Stimulated activated CD4-positive, alpha-beta T cell treated with anti-CD3 and anti-CD28 coated beads, Interleukin-15, amount 100 ng/mL, for 24 hours (primary cell): ENCODE data around the gene MRPL24.
A peak's percentile ranks its signal among the peaks of the same experiment; 100 is the strongest.

ENCODE experiments used
- DNase-seq: peaks from one replicate; pipeline ENCODE4 v3.0.0-alpha.2; 2020

MRPL24 gene

DNA sequence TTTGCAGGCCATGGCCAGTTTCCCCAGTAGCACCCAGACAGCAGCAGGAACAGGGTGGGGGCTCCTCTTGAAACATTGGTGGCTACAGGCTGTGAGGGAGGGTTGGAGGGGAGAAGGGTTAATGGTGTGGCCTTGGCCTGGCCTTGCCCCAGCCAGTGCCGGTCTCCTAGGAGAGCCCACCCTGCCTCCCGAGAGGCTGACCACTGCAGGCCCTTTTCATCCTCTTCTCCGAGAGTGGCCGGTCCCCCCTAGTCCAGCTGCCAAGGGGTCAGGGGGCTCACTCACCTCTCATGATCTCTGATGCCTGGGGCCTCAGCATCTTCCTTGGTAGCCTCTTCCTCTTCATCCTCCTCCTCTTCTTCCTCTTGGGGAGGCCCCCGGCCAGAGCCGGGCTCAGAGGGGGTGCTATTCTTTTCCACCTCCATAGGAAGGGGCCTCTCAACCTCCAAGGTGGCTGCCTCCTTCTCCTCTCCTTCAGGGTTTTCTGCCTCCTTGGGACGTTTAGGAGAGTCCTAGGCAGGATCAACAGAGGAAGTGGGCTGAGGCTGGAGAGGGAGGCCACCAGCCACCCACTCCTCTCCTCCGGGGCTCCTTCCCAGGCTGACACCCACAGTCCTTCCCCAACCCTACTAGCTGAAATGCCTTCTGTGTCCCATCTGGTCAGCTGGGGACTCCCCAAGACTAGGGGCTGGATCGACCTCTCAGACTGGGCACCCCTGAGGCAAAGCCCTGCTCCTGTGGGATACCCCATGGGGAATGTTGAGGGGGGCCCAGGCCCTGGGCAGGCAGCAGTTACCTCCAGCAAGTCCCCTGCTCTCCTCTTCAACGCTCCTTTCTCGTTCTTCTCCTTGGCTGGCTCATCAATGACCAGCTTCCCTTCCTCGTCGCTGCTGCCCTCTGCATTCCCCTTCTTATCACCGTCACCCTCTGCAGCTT lies 2.7 kb upstream of the MRPL24 start:
- no peak for DNase-seq

DNA sequence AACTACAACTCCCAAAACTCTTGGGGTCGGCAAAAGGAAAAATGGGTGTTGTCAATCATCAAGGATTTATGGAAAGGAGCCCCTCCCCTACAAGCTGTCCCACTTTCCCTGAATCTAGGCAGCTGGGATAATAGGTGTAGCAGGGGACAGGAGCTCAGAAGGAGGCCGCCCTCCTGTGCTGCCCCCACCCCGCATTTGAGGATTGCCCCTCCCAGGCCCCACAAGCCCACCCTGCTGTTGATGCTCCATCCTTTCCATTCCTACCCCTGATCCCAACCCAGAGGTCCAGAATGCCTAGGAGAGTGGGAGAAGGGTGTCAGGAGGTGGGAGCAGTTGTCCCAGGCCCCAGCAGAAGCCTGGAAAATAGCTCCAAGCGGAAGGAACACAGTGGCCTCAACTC lies 1.9 kb upstream of the MRPL24 start:
- no peak for DNase-seq

DNA sequence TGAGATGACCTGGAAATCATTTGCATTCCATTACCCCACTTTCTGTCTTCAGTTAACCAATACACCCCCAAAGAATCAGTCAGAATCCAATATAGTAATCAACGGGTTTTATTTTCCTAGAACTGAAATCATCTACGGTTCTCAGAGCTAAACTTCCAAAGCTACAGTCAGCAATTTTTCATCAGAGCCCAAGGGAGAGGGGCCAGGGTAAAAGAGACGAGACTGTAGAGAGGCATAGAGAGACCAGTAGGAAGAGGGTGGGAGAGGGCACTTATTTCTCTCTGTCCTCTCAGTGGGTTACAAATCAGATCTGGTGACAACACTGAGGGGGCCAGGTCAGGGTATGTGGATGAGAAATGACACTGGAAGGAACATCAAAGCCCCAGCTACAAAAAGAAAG lies 1.1 kb upstream of the MRPL24 start:
- DNase-seq, result no peak

DNA sequence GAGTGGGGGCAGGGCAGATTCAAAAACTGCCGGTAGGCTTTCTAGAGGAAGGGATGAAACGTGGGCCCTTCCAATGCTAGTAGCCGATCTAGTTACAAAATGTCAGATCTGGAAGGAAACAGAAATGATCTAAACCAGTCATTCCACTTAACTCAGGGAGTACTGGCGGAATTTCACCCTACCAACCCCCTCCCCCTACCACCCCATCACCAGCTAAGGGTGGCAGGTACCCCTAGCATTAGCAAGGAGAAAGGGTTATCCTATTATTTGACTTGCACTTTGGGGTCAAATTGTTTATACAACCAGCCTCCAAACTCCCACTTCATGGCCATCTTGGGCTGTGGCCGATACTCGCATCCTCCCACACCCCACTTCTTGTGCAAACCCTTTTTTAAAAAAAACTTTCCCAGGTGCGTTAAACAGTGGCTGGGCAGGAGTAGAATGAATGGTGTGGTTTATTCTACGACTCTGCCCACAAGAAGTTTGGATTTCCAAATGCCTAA lies 644 bp upstream of the MRPL24 start:
- DNase-seq, result no peak

DNA sequence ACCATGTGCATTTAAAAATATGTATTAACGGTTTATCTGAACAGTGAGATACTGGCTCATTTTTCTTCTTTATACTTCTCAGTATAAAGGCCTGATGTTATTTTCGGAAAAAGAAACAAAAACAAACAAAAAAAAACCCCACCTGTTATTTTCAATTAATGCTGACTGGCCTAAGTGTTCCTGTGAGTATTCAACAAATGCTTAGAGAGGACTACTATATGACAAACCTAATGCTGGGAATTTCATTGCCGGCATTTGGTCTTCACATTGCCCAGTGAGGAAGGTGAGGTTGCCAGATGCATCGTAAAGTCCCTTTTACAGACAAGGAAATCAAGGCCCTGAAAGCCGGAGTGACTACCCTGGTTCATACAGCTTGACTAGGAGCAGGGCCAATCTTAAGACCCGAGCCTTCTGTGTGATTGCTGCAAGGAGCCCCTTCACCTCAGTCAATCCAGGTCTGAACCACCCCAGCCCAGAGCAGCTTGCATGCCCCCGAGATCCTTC lies 599 bp downstream of the MRPL24 start:
- DNase-seq, result no peak

DNA sequence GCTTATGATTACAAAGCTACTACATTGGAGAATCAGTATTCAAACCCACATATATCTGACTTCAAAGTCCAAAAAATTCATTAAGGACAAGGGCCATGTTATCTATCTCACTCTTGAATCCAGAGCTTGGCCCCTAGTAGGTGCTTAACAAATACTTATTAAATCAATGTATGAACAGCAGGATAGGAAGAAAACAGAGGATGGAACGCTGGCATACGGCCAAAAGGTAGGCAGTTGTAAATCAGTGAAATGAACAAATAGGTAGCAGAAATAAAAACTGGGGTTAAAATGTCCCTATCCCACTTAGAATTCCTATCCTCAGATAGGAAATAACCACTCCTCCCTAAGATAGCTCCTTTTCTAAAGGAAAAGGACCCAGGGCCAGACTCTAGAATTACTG lies 2.0 kb downstream of the MRPL24 start:
- no peak for DNase-seq

DNA sequence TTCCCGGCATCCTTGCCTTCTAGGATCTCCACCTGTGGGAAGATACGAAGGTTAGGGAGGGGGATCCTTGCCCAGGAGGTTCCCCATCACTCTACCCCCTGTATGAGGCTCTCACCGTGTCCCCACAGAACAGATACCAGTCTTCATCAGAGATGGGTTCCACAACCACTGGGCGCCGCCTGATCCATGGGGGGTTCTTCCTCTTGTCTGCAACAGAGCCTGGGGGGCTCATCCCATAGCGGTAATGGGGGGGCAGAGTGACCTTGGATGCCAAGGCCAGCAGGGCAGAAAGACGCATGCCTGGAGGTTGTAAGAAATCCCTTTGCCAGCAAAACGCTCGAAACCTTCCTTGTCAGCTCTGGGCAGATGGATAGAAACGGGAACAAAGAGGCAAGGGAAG lies 2.5 kb downstream of the MRPL24 start:
- no peak for DNase-seq

DNA sequence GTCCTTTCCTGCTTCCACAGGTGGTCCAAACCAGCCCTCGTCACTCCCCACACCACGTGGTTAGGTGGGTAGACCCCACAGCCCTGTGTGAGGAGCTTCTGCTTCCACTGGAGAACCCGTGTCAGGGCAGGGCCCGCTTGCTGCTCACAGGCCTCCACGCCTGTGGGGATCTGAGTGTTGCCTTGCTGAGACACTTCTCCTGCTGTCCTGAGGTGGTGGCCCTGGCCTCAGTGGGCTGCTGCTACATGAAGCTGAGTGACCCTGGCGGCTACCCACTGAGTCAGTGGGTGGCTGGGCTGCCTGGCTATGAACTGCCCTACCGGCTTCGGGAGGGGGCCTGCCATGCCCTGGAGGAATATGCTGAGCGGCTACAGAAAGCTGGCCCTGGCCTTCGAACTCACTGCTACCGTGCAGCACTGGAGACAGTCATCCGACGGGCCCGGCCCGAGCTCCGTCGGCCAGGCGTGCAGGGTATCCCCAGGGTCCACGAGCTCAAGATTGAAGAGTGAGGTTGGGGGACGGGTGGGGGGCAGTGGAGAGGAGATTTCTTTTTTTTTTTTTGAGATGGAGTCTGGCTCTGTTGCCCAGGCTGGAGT lies 6.8 kb downstream of the MRPL24 start:
- no peak for DNase-seq

DNA sequence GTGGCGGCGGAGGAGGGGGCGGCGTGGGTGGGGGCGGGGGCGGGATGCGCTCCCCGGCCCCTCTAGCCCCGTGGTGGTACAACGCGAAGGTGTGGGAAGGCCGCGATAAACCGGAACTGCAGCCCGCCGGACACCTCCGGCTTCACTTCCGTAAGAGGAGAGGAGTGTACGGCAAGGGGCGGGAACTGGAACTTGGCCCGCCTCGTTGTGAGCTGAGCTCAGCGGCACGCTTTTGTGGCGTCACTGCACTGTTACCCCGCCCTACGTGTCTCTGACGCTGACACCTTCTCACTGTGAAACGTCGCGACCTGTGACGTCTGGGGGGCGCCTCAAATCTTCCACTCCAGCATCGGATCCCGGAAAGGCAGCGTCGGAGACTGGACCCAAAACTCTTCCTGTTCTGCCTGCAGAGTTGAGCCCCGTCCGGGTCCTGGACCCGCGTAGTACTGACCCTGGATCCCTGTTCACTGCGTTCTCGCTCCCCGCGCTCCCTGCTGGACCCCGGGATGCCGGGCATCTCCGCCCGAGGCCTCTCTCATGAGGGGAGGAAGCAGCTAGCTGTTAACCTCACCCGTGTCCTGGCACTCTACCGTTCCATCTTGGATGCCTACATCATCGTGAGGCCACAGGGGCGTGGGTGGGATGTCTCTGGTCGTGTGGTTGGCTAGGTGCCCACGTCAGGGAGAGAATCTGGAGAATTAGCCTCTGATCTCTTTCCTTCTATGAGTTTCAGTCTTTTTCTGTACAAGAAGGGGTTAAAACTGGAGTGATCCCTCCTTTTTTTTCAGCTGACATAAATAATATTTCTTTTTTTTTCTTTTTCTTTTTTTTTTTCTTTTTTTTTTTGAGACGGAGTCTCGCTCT lies 12.1 kb downstream of the MRPL24 start, which contains the start of gene ISG20L2:
ISG20L2 (minus strand) TSS at position 168 of the 864 bp plus-strand sequence. CDS start 1,114 bp downstream, outside the sequence.
- DNase-seq, result peak; percentile 98

DNA sequence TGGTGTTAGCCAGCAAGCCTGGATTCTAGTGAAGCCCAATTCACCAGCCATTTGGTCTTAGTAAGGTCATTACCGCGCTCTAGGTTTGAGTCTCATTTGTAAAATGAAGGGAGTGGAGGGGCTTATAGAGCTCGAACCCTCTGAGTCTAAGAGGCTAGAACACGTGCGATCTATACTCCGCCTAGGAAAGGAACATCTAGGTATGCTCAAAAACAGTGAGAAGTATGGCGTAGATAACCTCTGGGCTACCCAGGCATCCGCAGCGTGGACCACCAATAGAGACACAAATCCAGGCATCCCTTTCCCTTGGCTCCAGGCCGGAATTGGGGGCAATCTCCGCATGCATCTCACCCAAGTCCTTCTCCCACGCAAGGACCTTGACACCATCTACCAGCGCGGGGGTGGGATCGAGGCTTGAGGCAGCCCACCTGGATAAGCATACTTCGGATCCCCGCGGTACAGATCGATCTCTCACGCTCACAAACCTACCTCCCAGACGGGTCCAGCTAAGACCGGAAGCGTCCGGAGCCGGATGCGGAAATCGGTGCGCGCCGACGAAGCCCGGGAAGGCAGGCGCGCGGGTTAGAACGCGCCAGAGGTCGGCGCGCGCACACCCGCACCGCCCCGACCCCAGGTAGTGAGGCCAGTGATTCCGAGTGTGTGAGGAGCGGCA lies 12.8 kb downstream of the MRPL24 start, which contains the start of gene METTL25B:
METTL25B (plus strand) TSS at position 544 of the 673 bp plus-strand sequence. CDS start 636 bp downstream, outside the sequence.
- DNase-seq, result peak; percentile 89

DNA sequence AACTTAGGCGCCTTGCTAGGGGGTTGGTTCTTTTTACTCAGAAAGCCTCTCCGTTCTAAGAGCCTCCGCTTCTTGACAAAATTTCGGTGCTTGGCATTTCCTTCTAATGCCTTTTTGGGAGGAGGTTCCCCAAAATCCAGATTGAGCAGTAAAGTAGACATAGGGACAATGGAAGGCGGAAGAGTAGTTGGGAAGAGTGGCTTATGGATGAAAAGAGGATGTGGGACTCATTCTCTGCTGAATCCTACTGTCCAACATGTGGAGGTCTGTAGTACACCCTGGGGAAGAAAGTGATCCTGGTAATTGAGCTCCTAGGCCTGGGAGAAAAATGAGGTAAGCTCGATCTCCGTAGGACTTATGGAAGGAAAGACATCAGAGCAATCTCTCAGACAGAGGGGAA lies 13.4 kb downstream of the MRPL24 start:
- DNase-seq, result no peak

DNA sequence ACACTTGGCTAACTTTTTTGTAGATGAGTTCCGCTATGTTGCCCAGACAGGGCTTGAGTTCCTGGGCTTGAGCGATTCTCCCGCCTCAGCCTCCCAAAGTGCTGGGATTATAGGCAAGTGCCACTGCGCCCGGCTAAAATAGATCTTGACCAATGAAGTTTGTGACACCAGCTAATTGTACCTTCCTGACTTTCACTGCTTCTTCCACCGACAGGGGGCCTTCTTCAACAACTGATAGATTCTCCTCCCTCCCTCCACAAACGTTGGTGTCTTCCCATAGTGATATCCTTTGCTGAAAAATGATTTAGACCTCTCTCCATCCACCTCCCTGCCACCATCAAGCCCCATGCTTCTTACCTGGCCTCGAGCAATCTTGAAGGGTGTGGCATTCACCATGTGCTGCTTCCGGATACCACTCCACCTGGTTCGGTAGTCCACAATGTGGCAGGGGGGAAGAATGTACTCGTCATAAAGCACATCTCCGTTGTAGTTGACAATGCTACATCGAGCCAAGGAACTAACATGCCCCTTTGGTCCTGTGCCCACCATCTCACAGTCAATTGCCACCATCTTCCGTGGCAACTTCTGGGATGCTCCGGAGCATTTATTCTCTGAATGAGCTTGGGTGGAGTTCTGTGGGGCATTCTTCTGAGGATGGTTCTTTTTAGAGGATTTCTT lies 14.2 kb downstream of the MRPL24 start:
- peak; percentile 70 for DNase-seq

DNA sequence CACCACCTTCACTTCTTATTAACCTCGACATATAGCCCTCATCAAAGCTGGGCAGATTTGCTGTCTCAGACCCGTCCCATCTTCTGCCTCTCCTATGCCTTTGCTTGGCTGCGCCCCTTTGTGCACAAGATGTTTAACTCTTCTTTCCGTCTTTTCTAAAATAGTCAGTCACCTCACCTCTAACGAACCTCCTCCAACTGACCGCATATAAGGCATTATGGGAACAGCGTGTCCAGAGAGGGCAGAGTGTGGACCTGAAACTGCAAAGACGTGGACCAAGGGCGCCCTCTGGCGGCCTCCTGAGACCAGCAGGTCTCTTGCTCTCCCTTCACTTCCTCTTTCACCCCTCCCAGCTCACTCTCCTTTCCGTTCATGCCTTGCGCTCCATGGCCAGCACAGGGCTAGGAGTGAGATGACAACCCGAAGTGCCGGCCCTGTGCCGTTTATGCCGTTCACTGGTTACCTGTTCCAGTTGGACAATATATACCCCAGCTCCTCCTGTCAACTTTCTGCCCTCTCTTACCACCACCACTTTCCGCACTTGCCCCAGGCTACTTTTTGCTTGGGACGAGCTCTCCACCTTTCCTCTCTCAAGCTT lies 15.1 kb downstream of the MRPL24 start:
- peak; percentile 86 for DNase-seq

DNA sequence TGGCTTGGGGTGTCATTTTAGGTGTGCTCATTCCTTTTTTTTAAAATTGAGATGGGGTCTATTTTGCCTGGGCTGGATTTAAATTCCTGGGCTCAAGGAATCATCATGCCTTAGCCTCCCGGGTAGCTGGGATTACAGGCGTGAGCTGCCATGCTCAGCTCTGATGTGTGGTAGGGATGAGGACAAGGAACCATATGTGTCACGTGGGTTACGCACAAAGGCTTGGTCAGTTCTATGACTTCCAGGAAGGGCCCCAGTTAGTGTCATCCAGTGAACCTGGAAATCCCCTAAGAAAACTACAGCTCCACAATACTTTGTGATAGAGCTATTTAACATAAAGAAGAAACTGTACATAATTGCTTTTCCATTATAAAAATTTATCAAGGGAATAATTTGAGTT lies 19.4 kb downstream of the MRPL24 start:
- DNase-seq, result no peak

DNA sequence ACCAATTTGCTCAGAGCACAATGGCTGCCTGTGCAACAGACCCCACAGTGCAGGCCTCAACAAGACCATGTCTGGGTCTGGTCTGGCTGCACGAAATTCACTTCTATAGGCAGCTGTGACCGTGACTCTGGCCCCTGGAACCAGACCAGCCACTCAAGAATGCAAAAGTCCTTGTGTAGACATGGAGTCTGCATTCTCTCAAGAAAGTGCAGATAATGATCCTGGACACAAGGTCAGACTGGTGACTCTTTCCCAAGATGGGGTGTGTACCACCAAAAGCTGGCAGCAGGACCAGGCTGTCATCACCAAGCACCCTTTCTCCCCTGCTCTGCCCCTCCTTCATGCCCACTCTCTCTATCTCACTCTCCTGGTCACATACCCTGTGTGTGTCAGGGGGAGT lies 19.8 kb downstream of the MRPL24 start:
- no peak for DNase-seq

DNA sequence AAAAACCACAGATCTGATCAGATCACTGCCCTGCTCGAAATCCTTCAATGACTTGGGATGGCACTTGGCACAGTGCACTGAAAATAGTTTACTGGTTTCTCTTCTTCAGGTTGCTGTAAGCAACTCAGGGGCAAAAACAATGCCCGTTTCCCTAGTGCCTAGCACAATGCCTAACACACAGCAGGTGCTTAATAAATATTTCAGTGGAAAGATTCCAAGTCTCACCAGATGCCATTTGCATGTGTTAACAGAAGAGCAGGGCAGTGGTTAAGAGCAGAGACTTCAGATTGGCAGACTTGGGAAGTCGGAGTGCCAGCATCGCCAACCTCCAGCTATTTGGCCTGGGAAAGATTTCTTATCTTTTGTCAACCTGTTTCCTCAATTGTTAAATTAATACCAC lies 23.5 kb downstream of the MRPL24 start:
- DNase-seq, result no peak

DNA sequence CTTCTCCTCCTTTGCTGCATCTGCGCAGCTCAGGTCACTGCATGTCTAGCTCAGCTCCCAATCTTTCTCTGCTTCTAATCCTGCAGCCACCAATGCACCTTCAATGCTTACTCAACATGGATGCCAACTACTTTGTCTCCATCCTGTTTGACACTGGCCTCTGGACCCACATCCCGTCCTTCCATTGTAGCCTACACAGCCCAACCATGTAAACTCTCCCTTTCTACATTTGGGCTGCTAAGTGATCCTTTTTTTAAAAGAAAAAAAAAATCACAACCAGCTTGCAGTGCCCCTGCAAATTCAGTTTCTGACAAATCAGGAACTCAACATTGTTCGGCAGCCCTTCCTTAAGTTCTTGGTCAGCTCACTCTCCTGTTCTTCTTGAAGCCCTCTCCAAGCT lies 26.1 kb downstream of the MRPL24 start:
- no peak for DNase-seq

DNA sequence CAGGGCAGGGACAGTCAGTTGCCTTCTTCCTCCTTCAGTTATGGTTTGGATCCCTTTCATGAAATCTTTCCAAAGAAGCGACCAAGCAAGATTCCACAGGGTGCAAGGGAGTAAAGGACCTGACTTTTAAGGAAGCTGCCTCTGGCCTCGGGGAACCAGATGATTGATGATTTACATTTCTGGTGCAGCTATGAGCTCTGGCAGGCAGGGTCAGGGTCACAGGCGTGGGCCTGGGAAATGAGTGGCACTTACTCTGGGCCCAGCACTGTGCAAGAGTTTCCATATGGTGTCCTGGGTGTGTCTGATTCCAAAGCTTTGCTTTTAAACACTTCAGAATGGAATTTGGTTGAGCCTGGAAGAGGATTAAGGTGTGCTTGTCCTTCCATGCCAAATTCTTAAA lies 28.3 kb downstream of the MRPL24 start:
- no peak for DNase-seq

DNA sequence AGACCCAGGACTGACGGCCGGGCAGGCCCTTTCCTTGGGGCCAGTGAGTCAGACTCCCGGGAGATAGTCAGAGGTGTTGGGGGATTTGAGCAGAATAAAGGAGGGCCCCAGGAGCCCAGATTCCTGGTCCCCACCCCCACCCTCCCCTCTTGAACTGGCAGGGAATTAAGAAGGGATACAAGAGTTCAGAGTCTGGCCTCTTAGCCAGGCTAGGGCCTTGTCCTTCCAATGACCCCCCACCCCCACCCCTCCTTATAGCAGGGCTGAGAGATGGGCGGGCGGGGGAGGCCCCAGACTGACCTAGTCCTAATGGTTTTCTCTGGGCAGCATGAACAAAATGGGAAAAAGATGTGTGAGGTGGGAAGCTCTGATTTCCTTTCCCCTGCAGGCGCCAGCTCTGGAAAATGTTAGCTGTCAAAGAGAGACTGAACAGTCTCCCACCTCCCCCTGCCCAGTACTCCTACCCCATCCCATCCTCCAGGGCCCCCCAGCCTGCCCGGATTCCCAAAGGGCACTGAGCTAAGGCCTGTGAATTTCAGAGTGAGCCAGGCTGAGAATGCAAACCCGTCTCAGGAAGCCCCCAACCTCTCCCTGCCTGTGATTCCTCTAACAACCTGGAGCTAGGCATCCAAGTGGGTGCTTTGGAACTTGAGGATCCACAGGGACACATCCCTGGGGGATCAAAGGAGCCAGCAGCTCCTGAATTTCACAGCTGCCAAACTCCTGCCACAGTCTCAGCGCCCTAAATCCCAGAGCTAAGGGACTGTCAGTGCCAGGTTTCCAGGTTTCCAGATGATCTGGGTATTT lies 29.7 kb downstream of the MRPL24 start:
- no peak for DNase-seq

DNA sequence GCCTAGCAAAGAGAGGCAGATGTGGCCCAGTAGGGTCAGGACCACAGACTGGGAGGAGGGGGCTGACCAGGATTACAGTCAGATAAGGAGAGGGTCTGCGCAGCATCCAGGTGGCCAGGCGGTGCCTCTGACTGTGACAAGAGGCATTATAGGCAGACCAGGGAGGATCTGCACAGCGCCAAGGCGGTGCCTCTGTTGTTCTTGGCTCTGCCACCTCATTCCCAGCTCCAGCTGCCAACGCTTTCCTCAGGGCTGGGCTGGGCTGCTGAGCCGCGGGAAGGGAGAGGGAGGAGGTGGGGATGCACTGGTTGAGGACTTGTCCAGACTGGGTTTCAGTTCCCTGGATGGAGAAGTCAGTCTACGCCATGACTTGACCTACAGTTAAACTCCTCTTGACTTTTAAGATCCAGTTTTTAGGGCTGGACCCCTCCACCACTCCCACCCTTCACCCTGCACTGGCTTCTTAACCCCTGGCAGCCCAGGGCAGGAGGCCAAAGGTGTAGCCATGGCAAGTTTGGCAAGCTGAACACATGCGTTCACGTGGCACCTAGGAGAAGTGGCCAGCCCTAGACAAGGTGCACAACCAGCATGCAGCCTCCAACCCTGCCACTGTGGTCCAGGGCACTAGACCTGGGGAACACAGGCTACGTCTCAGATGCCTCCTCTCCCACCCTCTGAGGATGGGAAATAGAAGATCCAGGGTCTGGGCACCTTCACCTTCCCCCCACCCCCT lies 31.0 kb downstream of the MRPL24 start:
- no peak for DNase-seq
